NCI-H1105 (cell line): Measurements from ENCODE around the gene NHLH2.

Source experiments
- DNase-seq: peaks from one replicate; lab custom pipeline; 2025; lab: John Stamatoyannopoulos, UW

Gene NHLH2

GRCh38 chr1:115840605-115841460 lies at the start of gene NHLH2:
Gene NHLH2 (minus strand): TSS chr1:115841126. CDS start chr1:115838372, 2,754 bp downstream.
- no peak for DNase-seq

DNA sequence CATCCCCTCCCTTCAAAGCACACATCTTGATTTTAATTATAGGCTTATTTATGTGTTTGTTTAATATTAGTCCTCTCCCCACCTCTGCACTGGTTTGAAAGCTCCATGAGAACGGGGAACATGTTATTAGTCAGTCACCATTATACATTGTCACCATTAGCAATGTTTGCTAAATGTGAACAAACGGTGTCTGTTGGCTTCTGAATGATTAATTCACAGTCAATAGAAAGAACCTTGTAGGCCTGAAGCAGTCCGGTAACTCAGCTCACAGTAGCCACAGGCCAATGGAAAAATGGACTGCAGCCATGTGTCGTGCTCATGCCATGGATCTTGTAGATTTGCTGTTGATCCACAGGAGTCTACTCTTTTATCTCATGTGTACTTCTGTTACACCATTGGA lies 49.7 kb upstream of the NHLH2 start:
- DNase-seq, result no peak

GRCh38 chr1:115888976-115889375 lies 48.0 kb upstream of the NHLH2 start:
- no peak for DNase-seq

- DNase-seq, result no peak
These were observed 42.3 kb upstream of the NHLH2 start for GRCh38 chr1:115882913-115883902.

DNA sequence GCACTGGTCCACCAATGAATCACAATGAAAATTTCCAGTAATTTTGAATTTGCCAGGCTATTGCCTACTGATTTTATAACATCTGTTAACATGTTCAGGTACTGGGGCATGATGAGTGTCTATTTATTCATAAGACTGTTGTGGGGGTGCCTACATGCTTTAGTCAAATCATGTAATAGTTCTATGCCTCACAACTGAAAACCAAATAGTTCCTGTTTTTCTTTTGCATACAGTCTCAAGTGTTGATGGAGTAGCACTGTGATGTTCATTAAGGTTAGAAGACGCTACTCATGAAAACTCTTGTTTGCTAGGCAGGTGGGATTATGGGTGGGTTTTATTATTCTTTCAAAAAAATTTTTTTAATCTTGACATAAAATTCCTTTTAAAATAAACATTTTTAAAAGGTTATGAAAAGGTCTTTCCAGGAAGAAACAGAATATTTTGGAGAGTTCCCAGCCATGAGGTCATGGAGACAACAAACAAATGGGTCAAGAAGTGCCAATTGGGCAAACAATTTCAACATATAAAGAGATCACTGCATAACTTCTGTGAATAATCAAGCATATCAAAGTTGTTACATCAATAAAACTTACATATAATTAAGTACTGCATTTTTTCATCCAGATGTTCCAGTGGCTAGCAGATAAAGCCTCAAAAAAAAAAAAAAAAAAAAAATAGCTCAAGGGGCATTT lies 40.2 kb upstream of the NHLH2 start:
- no peak for DNase-seq

DNA sequence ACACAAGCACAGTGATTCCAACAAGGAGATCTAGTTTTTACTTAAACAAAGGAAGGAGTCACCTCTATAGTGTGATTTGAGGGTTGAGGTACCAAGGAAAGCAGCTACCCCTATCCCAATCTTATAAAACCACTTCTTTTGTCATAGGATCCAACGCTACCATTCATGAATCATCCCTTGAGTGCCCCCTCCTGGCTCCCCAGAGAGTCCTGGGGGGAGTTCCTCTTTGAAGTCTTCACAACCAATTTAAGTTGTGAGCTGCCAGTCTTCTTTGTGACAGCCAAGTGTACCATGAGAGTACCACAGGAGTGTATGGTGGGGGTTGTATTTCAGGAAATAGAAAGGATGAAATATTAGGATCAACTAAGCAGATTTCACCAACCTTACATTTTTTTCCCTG lies 39.1 kb upstream of the NHLH2 start:
- DNase-seq, result no peak

DNA sequence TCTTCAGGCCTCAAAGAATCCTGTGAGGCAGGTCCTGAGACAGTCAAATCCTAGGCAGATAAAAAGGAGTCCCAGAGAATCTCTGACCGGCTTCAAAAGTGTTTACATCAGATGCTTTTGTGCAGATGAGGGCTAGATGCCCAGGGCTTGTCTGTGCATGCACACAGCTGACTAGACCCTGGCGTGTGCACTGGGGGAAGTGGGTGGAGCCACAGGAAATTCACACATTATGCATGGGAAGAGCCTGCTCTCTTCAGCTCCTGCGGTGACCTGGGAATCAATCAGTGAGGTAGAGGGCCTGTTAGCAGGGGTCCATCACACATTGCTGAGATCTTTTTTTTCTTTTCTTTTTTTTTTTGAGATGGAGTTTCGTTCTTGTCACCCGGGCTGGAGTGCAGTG lies 36.6 kb upstream of the NHLH2 start:
- peak; percentile 82 for DNase-seq

DNA sequence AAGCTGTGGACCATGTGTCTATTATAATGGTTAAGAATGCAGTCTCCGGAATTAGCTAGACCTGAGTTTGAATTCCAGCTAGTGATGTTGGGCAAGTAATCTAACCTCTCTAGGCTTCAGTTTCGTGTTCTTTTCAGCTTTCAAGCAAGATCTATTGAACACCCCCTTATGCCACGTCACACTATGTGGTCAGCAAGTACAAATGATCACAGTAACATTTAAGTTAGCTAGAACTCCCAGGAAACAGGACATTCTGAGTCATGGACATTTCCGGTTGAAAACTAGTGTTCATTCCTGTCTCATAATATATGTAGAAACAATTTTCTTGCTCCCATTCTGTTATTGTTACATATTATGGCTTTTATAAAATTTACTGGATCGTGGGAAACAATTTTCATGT lies 34.0 kb upstream of the NHLH2 start:
- DNase-seq, result no peak

GRCh38 chr1:115874497-115874896 lies 33.6 kb upstream of the NHLH2 start:
- no peak for DNase-seq

GRCh38 chr1:115873184-115873583 lies 32.3 kb upstream of the NHLH2 start:
- no peak for DNase-seq

GRCh38 chr1:115869064-115869463 lies 28.1 kb upstream of the NHLH2 start:
- no peak for DNase-seq

GRCh38 chr1:115867216-115867615 lies 26.3 kb upstream of the NHLH2 start:
- DNase-seq, result no peak

DNA sequence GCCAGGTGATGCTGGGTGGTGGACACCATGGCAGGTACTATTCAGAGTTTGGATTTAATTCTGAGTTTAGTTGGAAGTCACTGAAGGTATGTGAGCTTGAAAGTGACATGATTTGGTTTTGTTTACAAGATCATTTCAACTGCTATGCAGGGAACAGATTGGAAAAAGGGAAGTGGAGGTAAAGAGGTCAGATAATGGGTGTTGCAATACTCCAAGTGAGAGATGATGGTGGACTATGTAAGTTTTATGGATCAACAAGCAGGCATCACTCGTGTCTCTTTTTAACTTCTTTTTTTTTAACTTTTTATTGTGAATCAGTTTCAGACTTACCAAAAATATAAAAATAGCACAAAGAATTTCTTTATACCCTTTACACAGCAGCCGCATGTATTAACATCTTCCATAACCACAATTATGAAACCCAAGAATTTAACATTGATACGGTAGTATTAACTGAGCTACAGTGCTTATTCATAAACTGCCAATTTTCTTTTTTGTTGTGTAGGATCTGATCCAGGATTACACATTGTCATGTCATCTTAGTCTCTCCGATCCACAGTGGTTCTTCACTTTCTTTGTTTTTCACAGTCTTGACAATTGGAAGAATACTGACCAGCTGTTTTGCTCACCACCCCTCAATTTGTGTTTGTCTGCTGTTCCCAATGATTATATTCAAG lies 24.9 kb upstream of the NHLH2 start:
- DNase-seq, result no peak

- no peak for DNase-seq
These were observed 21.5 kb upstream of the NHLH2 start for GRCh38 chr1:115862403-115862802.

GRCh38 chr1:115854005-115854404 lies 13.1 kb upstream of the NHLH2 start:
- DNase-seq, result no peak

DNA sequence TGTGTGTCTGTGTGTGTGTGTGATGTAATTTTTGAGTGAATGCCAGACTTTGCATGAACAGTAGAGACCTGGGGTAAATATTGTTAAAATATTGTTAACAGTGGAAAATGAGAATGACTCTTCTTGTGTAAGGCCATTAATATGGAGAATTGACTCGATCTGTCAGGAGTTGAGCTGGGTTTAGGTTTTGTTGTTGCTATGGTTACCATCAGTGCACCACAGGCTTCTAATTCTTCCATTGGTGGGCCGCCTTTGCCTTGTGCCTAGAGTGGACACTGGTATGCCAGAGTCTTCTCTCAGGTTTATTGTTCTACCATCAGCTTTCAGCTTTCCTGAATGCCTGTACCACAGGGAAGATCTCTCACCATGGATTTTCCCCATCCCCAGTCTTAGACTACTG lies 10.0 kb upstream of the NHLH2 start:
- no peak for DNase-seq

DNA sequence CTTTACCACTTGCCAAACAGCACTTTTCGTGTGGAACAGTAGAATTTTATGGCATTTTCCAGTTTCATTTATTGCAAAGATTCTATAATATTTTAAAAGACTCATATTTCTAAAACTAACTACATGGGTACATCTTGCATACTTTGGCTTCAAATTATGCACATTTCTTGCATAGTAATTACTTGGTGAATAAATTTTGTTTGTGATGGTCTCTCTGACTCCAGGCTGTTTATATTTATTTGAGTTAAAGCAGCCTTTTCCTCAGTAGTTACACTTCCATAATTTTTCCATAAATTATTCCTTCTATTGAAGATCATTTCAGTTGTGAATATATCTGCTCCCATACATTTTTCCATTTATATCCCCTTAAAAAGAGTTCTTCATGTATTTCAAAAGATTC lies 6.9 kb upstream of the NHLH2 start:
- DNase-seq, result no peak

DNA sequence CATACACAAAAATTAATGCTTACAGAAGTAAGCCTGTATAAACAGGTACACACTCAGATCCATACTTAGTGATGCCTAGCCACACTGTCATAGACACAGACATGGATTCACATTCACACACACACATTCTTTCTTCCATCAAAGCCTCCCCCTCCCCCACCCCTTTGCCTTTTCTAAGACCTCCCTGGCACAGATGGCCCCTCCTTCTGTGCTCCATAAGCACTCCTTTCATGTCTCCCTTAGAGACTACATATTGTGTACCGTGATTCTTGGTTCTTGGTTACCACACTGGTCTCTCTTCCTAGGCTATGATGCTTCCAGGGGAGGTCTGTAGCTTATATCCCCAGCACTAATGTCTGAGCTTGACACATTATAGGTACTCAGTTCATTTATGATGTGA lies 2.0 kb upstream of the NHLH2 start:
- no peak for DNase-seq

DNA sequence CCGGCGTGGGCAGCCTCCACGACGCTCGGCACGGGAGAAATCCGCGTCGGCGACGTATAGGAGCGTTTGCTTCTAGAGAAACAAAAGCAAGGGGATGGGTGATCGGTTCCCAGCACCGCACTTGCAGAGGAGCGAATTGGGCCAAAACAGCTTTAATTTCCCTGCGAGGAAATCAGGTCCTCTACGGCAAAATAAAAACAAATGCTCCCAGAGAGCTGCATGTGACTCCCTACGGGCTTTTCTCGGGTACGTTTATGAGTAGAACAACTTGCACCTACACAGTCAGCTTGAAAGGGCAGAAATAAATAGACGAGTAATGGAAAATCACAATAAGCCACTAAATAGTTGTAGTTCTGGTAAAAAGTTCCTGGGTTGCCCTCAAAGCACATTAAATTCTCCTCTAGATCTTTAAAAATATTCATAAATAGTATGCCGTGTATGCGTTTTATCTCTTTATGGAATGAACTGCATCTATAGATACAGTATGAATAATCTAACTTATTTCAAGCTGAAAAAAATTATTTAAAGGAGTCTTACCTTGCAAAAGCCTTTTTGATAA lies 1.2 kb downstream of the NHLH2 start:
- DNase-seq, result no peak

DNA sequence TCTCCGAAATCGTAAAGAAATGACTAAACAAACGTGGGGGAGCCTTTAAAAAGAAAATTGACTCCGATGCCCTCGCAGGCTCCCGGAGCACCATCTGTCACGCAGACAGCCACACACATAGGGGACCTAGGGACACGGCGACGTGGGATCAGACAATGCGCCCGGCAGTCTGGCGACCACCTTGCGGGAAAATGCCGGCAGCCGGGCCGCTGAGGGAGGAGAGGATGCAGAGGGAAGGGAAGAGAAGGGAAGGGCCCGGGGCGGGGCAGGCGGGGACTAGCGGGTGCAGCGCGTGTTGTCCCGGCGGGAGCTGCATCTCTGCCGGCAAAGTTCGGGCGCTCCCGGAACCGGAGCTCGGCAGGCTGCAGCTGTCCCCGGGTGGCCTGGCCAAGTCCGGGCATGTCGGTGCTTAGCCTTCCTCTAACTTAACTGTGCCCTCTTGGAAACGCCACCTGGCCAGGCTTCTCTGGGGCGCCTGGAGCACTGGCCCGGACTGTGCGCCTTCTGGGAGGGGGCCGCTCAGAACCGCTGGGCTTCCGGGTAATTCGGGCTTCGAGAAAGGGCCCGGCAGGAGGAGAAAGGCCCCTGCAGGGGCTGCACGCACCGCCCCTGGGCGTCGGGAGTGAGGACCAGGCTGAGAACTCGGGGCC lies 1.8 kb downstream of the NHLH2 start:
- DNase-seq, result peak; percentile 27
